ENCODE measurements around the gene DUS1L.

The DUS1L gene

GRCh38 chr17:82080789-82081464 lies 15.3 kb upstream of the DUS1L start:
- Histone ChIP-seq H3K4me3 (ENCODE audit: low read depth, low read length) (no peak overlapping the region), H3K27me3 (ENCODE audit: insufficient read depth, low read depth, severe bottlenecking) (no peaks in the 10 kb centered on the region), H3K9me3 (ENCODE audit: severe bottlenecking) (no peaks in the 10 kb centered on the region), H3K27ac (peak overlapping the region; percentile 91), H3K36me3 (peaks cover 93% of the 10 kb centered on the region)
- DNase-seq = no peak
- peak; percentile 48 for TF ChIP-seq CTCF (IDR thresholded peaks at IDR 0.05; ENCODE audit: low read depth, low read length)

GRCh38 chr17:82080048-82080788 lies 14.6 kb upstream of the DUS1L start:
- DNase-seq = peak; percentile 97
- H3K4me3 ChIP-seq (ENCODE audit: low read depth, low read length) = no peak overlapping the region
- H3K27me3 ChIP-seq (ENCODE audit: insufficient read depth, low read depth, severe bottlenecking) = no peaks in the 10 kb centered on the region
- no peak for TF ChIP-seq CTCF (IDR thresholded peaks at IDR 0.05; ENCODE audit: low read depth, low read length)
- H3K36me3 ChIP-seq = peaks cover 87% of the 10 kb centered on the region
- no peaks in the 10 kb centered on the region for H3K9me3 ChIP-seq (ENCODE audit: severe bottlenecking)
- H3K27ac ChIP-seq = peak overlapping the region; percentile 91

GRCh38 chr17:82079001-82079677 lies 13.5 kb upstream of the DUS1L start:
- H3K36me3 ChIP-seq = peaks cover 76% of the 10 kb centered on the region
- no peak for DNase-seq
- H3K4me3 ChIP-seq (ENCODE audit: low read depth, low read length) = no peak overlapping the region
- H3K9me3 ChIP-seq (ENCODE audit: severe bottlenecking) = no peaks in the 10 kb centered on the region
- H3K27ac ChIP-seq = peak overlapping the region; percentile 91
- H3K27me3 ChIP-seq (ENCODE audit: insufficient read depth, low read depth, severe bottlenecking) = no peaks in the 10 kb centered on the region
- no peak for TF ChIP-seq CTCF (IDR thresholded peaks at IDR 0.05; ENCODE audit: low read depth, low read length)

GRCh38 chr17:82078433-82078832 lies 12.8 kb upstream of the DUS1L start:
- TF ChIP-seq CTCF (IDR thresholded peaks at IDR 0.05; ENCODE audit: low read depth, low read length) = no peak
- Histone ChIP-seq H3K9me3 (ENCODE audit: severe bottlenecking) (no peaks in the 10 kb centered on the region), H3K27ac (no peak overlapping the region), H3K4me3 (ENCODE audit: low read depth, low read length) (no peak overlapping the region), H3K27me3 (ENCODE audit: insufficient read depth, low read depth, severe bottlenecking) (no peaks in the 10 kb centered on the region), H3K36me3 (peaks cover 69% of the 10 kb centered on the region)
- no peak for DNase-seq

DNA sequence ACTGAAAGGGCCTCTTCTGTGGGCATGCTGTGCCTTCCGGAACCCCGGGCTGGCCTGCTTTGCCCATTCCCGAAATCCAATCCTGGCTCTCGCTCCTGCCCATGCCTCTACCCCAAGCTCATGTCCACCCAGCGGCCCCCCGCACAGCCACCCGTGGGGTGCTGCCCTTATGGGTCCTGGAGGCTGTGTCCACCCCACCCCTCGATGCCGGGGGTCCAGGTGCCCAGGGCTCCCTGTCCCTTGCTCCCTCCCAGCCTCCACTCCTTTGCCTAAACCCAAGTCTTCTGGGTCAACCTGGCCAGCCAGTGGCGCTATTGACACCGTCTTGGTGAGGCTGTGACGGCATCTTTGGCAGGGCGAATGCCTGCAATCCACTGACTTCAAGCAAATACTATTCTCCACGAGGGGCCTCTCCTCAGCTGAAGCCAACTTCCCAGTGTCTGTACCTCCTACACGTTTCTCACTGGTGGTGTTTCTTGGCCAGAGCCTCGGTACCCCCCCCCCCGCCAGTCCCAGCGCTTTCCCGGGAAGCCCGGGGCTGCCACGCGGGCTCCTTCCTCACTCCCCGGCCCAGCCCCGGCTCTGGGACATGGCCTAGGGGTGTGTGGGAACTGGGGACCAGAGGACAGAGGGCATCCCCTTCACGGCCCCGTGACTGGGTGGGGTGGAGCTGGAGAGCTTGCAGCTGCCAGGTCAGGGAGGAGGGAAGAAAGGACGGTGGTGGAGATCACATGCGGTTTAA lies 12.2 kb upstream of the DUS1L start:
- Histone ChIP-seq H3K4me3 (ENCODE audit: low read depth, low read length) (no peak overlapping the region), H3K36me3 (peaks cover 62% of the 10 kb centered on the region), H3K9me3 (ENCODE audit: severe bottlenecking) (no peaks in the 10 kb centered on the region), H3K27me3 (ENCODE audit: insufficient read depth, low read depth, severe bottlenecking) (no peaks in the 10 kb centered on the region), H3K27ac (peak overlapping the region; percentile 10; the same call in 1 of the 2 replicates)
- no peak for DNase-seq
- no peak for TF ChIP-seq CTCF (IDR thresholded peaks at IDR 0.05; ENCODE audit: low read depth, low read length)
